ENCODE data around the gene PKP2.
"Not testable (repeated sequence)": the region's sequence is repeated elsewhere in the genome, so short reads cannot be mapped to it uniquely, and the experiment has no call there.

The PKP2 gene

DNA sequence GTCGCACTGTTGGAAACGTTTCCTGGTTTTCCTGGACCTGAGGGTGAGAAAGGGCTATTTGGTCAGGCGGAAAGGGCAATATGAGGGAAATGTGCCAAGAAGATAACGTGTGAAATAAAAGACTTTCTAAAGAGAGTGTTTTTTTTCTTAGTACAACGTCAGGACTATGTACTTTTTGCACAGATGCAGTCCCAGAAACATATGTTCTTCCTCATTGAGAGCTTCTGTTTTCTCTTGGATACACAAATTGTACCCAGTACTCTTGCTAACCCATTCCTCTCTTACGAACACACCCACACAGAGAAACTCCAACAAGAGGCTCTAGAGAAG, 669 bp upstream of the PKP2 start:
- DNase-seq (ENCODE audit: low read depth in 1 of 2, low spot score in 1 of 2) = no peak

GRCh38 chr12:32895688-32896431, 717 bp downstream of the PKP2 start:
- no peak for DNase-seq (ENCODE audit: low read depth in 1 of 2, low spot score in 1 of 2)

- DNase-seq (ENCODE audit: low read depth in 1 of 2, low spot score in 1 of 2) = no peak
Measured at GRCh38 chr12:32894566-32894965, 2.0 kb downstream of the PKP2 start.

- no peak for DNase-seq (ENCODE audit: low read depth in 1 of 2, low spot score in 1 of 2)
Measured at GRCh38 chr12:32893458-32893857, 3.1 kb downstream of the PKP2 start.

DNA sequence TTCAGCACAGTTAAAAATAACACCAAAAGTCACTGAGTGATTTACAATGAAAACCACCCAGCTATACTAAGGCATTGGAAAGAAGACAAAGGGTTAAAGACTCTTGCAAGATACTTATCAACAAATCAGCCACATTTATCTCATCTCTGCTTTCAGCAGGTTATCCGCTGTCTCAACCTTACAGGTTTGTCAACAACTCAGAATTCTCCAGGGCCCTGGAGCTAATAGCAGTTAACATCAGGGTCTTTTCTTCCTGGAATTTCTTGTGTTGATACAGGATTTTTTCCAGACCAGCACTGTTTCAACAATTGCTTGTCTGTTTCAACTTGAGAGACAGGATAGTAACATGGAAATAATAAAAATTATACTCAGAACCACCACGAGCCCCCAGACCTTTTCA, 3.5 kb downstream of the PKP2 start:
- no peak for DNase-seq (ENCODE audit: low read depth in 1 of 2, low spot score in 1 of 2)

- not testable (repeated sequence) for DNase-seq (ENCODE audit: low read depth in 1 of 2, low spot score in 1 of 2)
Measured at GRCh38 chr12:32892369-32892768, 4.2 kb downstream of the PKP2 start.

- no peak for DNase-seq (ENCODE audit: low read depth in 1 of 2, low spot score in 1 of 2)
Measured at GRCh38 chr12:32891956-32892355, 4.6 kb downstream of the PKP2 start.

GRCh38 chr12:32891526-32891925, 5.1 kb downstream of the PKP2 start:
- DNase-seq (ENCODE audit: low read depth in 1 of 2, low spot score in 1 of 2) = no peak

GRCh38 chr12:32889011-32889760, 7.4 kb downstream of the PKP2 start:
- no peak for DNase-seq (ENCODE audit: low read depth in 1 of 2, low spot score in 1 of 2)

DNA sequence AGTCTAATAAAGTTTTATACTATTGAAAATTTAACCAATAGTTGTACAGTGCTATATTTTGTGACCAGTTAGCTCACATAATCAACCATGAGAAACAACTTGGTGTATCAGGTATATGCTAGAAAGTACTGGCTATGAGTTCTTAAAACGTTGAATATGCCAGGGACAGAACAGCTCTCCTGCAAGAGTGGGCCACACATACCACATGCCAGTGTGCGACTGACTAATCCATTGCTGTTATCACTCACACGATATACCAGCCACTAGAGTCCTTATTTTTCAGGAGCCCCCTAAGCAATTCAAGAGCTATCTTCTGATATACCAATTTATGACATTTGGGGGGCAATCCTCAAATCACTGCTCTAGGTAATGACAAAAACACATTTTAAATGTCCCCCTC, 9.5 kb downstream of the PKP2 start:
- no peak for DNase-seq (ENCODE audit: low read depth in 1 of 2, low spot score in 1 of 2)

DNA sequence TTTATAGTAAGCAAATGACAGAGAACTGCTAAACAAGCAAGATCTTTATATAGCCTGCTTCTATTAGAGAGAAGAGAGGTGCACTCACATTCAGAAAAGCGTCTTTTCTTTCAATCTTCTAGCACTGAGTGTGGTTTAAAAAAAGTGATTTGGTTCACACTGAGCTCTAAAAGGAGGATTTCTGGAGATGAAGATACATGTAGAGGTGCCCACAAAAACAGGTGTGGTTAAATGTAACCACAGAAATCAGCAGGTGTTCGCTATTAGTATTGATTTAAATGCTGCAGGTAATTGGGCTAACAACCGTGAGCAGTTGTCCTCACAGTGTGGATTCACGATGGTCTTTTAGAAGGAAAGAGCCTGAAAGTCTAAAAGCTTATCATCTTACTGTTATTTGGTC, 10.7 kb downstream of the PKP2 start:
- DNase-seq (ENCODE audit: low read depth in 1 of 2, low spot score in 1 of 2) = no peak

DNA sequence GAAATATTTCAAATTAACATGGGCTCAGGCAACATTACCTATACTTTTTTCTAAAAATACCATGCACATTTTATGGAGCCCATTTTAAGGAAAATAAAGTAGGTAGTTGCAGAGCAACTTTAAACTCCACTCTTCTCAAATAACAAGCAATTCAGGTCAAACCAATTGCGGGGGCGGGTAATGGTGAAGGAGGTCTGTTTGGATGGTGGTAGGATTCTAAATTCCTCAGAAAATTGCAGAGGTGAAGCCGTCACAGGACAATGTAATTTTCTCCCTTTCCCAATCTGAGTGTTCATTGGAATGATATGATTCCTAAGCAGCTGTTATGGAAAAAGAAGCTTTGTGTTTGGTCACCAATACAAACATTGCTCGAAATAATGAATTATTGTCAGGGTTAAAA, 11.6 kb downstream of the PKP2 start:
- DNase-seq (ENCODE audit: low read depth in 1 of 2, low spot score in 1 of 2) = no peak

DNA sequence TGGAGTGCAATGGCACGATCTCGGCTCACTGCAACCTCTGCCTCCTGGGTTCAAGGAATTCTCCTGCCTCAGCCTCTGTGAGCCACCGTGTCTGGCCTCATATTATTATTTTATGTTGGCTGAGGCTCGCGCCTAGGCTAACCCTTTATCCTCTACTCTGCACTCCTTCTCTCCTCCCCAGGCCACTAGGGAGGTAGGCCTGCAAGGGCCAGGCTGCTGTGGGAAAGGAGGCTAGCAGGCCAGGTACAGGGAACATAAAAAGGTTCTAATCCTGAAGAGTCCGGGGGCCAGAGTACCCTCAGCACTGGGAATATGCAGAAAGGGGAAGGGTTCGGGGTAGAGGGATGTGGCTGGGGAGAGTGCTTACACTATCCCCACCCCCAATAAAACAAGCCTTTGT, 14.9 kb downstream of the PKP2 start:
- DNase-seq (ENCODE audit: low read depth in 1 of 2, low spot score in 1 of 2) = no peak

GRCh38 chr12:32881107-32881506, 15.5 kb downstream of the PKP2 start:
- DNase-seq (ENCODE audit: low read depth in 1 of 2, low spot score in 1 of 2) = no peak

GRCh38 chr12:32879066-32879465, 17.5 kb downstream of the PKP2 start:
- DNase-seq (ENCODE audit: low read depth in 1 of 2, low spot score in 1 of 2) = not testable (repeated sequence)

DNA sequence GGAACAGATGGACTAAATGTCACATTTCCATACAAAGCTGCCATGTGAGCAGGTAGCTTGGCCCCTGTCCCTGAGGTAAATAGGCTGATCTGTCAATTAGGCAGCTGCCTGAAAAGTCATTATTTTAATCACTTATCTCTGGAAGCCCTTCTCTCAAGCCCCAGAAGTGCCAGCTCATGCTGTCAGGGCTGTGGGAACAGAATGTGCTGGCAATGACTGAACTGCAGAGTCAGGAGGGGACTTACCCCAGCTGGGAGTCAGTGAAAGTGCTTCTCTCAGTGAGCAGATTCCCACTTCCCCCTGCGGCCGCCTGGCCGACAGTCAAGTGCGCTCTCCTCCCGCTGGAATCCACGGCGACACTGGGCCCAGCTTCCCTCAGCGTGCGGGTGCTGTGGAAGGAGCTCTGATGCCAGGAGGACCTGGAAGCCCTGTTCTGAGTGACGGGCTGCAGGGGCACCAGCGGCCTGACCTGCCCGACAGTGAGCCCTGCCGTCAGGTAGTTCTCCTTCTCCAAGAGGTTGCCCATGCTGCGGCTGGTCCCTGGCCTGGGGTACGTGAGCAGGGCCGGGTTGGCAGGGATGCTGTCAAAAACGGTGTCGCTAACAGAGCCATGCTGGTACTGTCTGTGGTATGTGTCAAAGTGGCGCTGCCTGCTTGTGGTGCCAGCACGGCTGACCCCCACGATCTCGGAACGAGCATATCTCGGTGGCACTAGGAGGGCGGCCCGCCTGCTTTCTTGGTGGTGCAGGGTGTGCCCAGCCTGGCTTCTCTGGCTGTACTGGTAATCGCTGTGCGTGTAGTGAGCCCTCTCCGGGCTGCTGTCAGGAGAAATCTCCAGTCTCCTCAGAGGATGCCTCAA, 18.7 kb downstream of the PKP2 start:
- no peak for DNase-seq (ENCODE audit: low read depth in 1 of 2, low spot score in 1 of 2)

GRCh38 chr12:32876004-32876403, 20.6 kb downstream of the PKP2 start:
- DNase-seq (ENCODE audit: low read depth in 1 of 2, low spot score in 1 of 2) = no peak

GRCh38 chr12:32874975-32875374, 21.6 kb downstream of the PKP2 start:
- no peak for DNase-seq (ENCODE audit: low read depth in 1 of 2, low spot score in 1 of 2)

DNA sequence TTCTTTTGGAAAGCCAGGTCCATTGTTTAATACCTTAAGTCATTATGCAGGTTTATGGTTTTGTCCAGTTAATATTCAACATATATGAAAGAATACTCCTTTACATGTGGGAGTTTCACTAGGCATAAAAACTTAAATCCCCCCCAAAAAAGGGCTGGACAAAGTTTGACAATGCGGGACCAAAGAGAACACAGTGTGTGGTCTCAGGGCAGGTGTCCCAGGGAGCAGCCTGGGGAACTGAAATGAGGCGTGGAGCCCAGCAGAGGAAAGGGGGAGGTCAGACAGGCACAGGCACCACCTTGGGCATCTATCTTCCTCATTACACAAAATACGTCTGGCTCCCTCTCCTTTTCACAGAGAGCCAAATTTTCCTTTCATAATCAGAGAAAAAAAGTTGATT, 22.5 kb downstream of the PKP2 start:
- DNase-seq (ENCODE audit: low read depth in 1 of 2, low spot score in 1 of 2) = no peak

DNA sequence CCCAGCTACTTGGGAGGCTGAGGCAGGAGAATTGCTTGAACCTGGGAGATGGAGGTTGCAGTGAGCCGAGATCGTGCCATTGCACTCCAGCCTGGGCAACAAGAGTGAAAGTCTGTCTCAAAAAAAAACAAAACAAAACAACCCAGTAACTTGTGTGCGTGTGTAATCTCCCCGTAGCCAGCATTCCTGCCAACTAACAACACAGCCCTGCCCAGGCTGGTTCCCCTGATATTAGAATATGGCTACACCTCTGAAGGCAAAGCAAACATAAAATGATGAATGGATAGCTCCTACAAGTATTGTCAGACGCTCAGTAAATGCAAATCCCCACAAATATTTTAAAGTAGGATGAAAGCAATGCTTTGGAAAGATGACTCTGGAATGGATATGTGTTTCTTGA, 24.2 kb downstream of the PKP2 start:
- not testable (repeated sequence) for DNase-seq (ENCODE audit: low read depth in 1 of 2, low spot score in 1 of 2)

DNA sequence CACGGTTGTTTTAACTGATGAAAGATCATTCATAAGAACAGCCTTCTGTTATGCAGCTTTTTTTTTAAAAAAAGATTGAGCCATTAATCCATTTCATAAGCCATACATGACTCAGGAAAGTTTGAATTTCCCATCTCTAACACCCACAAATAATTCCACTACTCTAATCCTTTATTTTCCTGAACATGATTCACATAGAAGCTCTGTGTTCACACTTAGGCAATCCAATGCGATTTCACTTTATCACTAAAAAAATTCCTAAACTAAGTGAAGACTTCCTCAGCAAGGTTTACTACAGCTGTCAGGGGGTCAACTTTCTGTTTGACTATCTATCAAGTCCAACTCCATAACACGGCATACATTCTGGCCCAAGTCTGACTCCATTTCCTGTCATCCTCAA, 25.9 kb downstream of the PKP2 start:
- DNase-seq (ENCODE audit: low read depth in 1 of 2, low spot score in 1 of 2) = no peak

- DNase-seq (ENCODE audit: low read depth in 1 of 2, low spot score in 1 of 2) = no peak
Measured at GRCh38 chr12:32868885-32869284, 27.7 kb downstream of the PKP2 start.

Measured in stimulated activated CD4-positive, alpha-beta T cell treated with anti-CD3 and anti-CD28 coated beads, Interleukin-15, amount 100 ng/mL, for 1 hour (primary cell).